Calu3 (cell line): Measurements from ENCODE around the gene ZNF148. TPM values are rescaled to one million over a fixed set of nuclear protein-coding genes. Genes with fewer than 3 reads are reported as not detected.

Experiments used
- BruUV-seq: library from RNA; stranded (reverse); fragments of 400-500 nt; replicated peaks from 2 replicates; lab custom pipeline; 2021; lab: Mats Ljungman, UMichigan
- CTCF ChIA-PET: fragments of 300-600 bp; sonication (Branson Sonifier 250); formaldehyde crosslinking; loops from one replicate; lab custom pipeline; 2022; ENCODE audit warnings: antibody characterized with exemption; lab: Charles Lee
- DNase-seq: peaks from one replicate; pipeline ENCODE4 v3.0.0; 2022
- H3K27ac Mint-ChIP-seq: one replicate; pipeline ENCODE4 v1.8.0; 2022; ENCODE audit warnings: mixed read lengths; ENCODE audit not compliant: unreplicated experiment
- H3K27me3 Mint-ChIP-seq: one replicate; pipeline ENCODE4 v1.8.0; 2022; ENCODE audit warnings: mixed read lengths; ENCODE audit not compliant: unreplicated experiment
- H3K36me3 Mint-ChIP-seq: one replicate; pipeline ENCODE4 v1.8.0; 2022; ENCODE audit warnings: mild to moderate bottlenecking, moderate library complexity, mixed read lengths; ENCODE audit not compliant: insufficient read depth, unreplicated experiment
- H3K4me1 Mint-ChIP-seq: one replicate; pipeline ENCODE4 v1.8.0; 2022; ENCODE audit warnings: mild to moderate bottlenecking, low read depth, mixed read lengths; ENCODE audit not compliant: unreplicated experiment
- H3K4me3 Mint-ChIP-seq: one replicate; pipeline ENCODE4 v1.8.0; 2022; ENCODE audit warnings: mild to moderate bottlenecking, low read depth, moderate library complexity, mixed read lengths; ENCODE audit not compliant: unreplicated experiment
- H3K9me3 Mint-ChIP-seq: one replicate; pipeline ENCODE4 v1.8.0; 2022; ENCODE audit warnings: low read depth, mixed read lengths; ENCODE audit not compliant: unreplicated experiment
- intact Hi-C: fragments of 100-400 bp; cut with micrococcal nuclease; formaldehyde crosslinking; loops from one replicate; pipeline ENCODE4 v1.10.0; 2022; ENCODE audit not compliant: unreplicated experiment
- total RNA-seq: library from RNA; stranded (reverse); gene quantifications from 2 replicates; pipeline ENCODE4 v1.2.3, GENCODE V29; 2022
- TF ChIP-seq, protein P1 (sequence below): fragments of 200-600 bp; IDR thresholded peaks from one replicate; pipeline ENCODE4 v1.8.0; 2022; ENCODE audit warnings: antibody characterized with exemption; ENCODE audit not compliant: unreplicated experiment

Gene ZNF148
- total RNA-seq, 1 experiment from 2014 or later: 55.0 TPM

DNA sequence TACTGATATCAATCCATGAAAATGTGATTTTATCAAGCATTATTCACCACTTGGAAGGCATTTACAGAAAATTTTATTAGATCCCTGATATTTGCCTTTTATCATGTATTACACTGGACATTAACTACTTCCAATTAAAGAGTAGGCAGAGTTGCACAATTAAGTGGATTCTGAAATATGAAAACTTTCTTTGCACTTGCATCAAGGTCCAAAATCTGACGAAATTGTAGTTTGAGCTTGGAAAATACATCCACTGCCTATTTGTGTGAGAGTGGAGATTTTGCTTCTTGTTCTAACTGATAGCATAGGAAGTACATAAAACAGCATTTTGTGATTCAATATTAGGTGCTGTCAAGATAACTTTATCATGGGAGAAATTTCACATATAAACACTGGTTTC, 113.0 kb downstream of the ZNF148 start:
- Mint-ChIP-seq H3K27ac (no peak overlapping the region), H3K9me3 (no peaks in the 10 kb centered on the region), H3K36me3 (peaks cover 7% of the 10 kb centered on the region), H3K27me3 (no peaks in the 10 kb centered on the region), H3K4me1 (peaks cover 6% of the 10 kb centered on the region), H3K4me3 (no peak overlapping the region)
- no TSS peak for BruUV-seq
- intact Hi-C loops: no loop called here
- TF ChIP-seq, protein P1, sequence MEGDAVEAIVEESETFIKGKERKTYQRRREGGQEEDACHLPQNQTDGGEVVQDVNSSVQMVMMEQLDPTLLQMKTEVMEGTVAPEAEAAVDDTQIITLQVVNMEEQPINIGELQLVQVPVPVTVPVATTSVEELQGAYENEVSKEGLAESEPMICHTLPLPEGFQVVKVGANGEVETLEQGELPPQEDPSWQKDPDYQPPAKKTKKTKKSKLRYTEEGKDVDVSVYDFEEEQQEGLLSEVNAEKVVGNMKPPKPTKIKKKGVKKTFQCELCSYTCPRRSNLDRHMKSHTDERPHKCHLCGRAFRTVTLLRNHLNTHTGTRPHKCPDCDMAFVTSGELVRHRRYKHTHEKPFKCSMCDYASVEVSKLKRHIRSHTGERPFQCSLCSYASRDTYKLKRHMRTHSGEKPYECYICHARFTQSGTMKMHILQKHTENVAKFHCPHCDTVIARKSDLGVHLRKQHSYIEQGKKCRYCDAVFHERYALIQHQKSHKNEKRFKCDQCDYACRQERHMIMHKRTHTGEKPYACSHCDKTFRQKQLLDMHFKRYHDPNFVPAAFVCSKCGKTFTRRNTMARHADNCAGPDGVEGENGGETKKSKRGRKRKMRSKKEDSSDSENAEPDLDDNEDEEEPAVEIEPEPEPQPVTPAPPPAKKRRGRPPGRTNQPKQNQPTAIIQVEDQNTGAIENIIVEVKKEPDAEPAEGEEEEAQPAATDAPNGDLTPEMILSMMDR: no peak
- CTCF ChIA-PET: interaction anchor here (0.6 kb wide), 1 partner anchor 11 kb away, joined by 5 read pairs; no protein-coding TSS in a partner anchor
- no peak for DNase-seq

DNA sequence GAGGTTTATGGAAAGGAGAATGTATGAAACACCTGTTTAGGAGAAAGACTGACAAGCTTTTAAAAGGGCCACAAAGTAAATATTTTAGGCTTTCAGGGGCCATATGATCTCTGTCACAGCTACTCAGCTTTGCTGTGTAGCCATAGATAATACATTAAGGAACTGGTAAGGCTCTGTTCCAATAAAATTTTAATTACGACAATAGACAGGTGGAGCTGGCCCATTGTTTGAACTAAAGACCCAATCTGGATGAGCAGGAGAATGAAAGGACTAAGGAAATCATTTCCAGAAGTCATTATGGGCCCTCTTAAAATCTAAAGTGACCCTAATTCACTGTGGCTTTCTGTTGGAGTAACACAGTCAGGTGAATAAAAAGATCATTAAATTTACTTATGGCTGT, 114.1 kb downstream of the ZNF148 start:
- BruUV-seq: no TSS peak
- H3K4me3 Mint-ChIP-seq: no peak overlapping the region
- TF ChIP-seq, protein P1: no peak
- H3K9me3 Mint-ChIP-seq: peaks cover 4% of the 10 kb centered on the region
- H3K4me1 Mint-ChIP-seq: peaks cover 6% of the 10 kb centered on the region
- H3K27ac Mint-ChIP-seq: no peak overlapping the region
- intact Hi-C loops: no loop called here
- DNase-seq: no peak
- H3K27me3 Mint-ChIP-seq: no peaks in the 10 kb centered on the region
- CTCF ChIA-PET: no interaction called here
- peaks cover 10% of the 10 kb centered on the region for H3K36me3 Mint-ChIP-seq

DNA sequence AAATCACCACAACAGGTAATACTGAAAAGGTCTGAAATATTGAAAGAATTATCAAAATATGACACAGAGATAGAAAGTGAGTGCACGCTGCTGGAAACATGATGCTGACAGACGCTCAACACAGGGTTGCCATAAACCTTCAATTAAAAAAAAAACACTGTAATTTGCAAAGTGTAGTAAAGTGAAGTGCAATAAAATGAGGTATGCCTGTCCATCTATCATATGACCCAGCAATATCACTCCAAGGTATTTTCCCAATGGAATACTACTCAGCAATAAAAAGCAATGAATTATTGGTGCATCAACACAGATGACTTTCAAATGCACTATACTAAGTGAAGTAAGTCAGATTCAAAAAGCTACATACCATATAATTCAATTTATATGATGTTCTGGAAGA, 115.0 kb downstream of the ZNF148 start:
- CTCF ChIA-PET: no interaction called here

DNA sequence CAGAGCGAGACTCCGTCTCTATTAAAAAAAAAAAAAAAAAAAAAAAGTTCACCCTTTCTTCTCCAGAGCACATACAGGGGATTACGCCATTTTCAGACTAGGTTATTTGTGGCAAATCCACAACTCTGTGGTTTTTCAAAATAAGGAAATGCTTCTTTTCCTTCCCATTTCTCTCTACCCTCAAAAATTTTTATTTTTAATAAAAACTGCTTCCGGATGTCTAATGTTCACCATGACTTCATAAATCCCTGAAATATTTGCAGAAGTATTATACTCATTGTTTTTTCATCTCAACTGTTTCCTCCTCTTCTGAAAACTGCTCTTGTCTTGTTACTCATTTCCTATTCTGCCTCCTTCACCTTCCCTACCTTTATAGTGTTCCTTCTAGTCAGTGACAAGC, 117.6 kb downstream of the ZNF148 start:
- CTCF ChIA-PET: no interaction called here

More for the DNA sequence above, 115.0 kb downstream of the ZNF148 start:
- no TSS peak for BruUV-seq
- Mint-ChIP-seq H3K27me3 (no peaks in the 10 kb centered on the region), H3K36me3 (peaks cover 10% of the 10 kb centered on the region), H3K9me3 (peaks cover 4% of the 10 kb centered on the region), H3K4me1 (peaks cover 6% of the 10 kb centered on the region), H3K4me3 (no peak overlapping the region), H3K27ac (no peak overlapping the region)
- TF ChIP-seq, protein P1: no peak
- intact Hi-C loops: no loop called here
- no peak for DNase-seq

More for the DNA sequence above, 117.6 kb downstream of the ZNF148 start:
- H3K27ac Mint-ChIP-seq: no peak overlapping the region
- H3K27me3 Mint-ChIP-seq: no peaks in the 10 kb centered on the region
- peaks cover 10% of the 10 kb centered on the region for H3K36me3 Mint-ChIP-seq
- TF ChIP-seq, protein P1: no peak
- BruUV-seq: no TSS peak
- H3K4me3 Mint-ChIP-seq: no peak overlapping the region
- no peaks in the 10 kb centered on the region for H3K4me1 Mint-ChIP-seq
- intact Hi-C loops: no loop called here
- no peak for DNase-seq
- peaks cover 4% of the 10 kb centered on the region for H3K9me3 Mint-ChIP-seq
